HG03565 (cell line): ENCODE measurements around the gene RBM4B.

ENCODE experiments used
- ATAC-seq: cut with Tn5 transposase; IDR thresholded peaks from one replicate; pipeline ENCODE4 v1.9.1; 2021; ENCODE audit warnings: mild to moderate bottlenecking, moderate library complexity; ENCODE audit not compliant: unreplicated experiment

The RBM4B gene

DNA sequence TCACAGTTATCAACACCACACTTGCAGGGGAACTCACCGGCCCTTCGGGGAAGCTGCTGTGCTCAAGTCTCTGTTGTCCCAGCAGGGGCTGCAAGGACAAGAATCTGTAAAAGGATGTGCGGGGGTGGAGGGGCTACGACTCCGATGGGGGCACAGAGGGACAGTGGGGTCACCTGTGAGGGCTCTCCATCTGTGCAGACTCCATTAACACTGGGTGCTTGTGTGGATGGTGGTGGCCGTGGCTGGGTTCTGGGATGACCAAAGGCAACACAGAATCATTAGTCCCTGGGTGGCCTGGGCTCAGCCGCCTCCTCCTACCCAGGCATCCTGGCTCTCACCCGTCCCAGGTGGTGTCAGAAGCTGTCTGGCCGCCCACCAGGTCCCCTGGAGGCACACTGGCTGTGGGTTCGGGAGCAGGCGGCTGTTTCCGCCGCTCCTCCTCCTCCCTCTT, 10.2 kb upstream of the RBM4B start:
- ATAC-seq, result no peak

DNA sequence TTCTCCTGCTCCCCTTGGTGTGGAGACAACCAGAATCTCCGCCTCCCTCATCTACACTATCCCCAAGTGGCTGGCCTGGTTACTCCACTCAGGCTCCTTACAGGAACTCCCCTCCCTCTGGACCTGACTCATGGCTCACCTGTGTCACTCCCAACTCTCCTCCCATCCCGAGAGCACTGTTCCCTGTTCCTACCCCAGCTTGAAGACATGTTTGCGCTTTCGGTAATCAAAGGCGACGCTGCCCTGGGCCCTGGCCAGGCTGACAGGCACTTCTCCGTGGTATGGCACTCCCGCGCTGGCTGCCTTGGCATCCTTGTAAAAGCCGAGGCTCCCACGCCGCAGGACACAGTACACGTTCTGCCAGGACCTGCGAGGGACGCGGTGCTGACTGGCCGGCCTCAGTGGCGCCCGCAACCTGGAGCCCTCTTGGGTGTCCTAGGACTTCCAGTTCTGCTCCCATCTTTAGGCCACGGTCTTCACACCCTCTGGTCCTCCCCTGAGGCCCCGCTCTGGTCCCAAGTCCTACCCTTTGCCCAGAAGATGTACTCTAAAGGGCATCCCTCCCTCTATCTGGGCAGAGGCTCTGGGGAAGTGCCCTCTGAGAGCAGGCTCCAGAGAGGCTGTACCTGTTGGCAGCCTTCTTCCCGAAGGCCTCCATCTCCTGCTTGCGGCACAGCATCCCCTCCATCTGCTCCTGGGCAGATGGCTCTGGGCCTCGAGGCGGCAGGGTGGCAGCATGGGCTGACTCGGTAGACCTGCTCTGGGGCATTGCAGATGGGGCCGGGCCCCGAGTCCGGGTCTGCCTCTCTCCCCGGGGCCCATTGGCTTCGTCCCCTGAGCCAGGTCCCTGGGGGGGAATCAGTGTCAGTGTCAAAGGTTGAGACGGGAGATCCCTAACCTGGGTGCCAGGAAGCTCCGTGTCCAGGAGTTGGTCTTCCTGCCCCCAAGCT, 9.4 kb upstream of the RBM4B start:
- no peak for ATAC-seq

DNA sequence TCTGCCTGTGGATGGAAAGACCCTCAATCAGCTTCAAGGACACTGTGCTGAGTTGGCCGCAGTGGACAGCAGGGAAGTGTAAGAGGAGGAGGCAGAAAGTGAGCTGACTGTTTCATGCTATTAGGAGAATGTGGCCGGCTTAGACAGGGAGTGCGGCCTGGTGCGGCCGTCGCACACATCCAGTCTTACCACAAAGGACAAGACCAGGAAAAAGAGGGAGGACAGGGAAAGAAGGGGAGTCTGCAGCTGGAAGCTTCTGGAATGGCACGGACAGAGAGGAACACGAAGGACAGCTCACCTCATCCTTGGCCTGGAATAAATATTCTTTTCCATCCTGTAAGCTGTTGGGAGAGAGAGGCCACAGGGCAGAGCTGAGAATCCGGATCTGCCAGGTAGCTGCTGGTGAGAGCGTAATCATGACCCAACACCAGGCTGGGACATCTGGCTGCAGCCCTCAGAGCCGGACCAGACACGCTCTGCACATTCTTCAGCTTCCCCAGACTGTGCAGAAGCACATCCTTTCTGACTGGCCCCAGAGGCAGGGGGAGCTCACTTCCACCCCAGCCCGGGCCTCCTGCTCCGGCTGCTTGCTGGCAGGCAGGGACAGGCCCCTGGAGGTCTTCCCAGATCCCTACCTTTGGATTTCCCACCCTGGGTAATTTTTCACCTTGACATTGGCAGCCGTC, 8.6 kb upstream of the RBM4B start:
- no peak for ATAC-seq

DNA sequence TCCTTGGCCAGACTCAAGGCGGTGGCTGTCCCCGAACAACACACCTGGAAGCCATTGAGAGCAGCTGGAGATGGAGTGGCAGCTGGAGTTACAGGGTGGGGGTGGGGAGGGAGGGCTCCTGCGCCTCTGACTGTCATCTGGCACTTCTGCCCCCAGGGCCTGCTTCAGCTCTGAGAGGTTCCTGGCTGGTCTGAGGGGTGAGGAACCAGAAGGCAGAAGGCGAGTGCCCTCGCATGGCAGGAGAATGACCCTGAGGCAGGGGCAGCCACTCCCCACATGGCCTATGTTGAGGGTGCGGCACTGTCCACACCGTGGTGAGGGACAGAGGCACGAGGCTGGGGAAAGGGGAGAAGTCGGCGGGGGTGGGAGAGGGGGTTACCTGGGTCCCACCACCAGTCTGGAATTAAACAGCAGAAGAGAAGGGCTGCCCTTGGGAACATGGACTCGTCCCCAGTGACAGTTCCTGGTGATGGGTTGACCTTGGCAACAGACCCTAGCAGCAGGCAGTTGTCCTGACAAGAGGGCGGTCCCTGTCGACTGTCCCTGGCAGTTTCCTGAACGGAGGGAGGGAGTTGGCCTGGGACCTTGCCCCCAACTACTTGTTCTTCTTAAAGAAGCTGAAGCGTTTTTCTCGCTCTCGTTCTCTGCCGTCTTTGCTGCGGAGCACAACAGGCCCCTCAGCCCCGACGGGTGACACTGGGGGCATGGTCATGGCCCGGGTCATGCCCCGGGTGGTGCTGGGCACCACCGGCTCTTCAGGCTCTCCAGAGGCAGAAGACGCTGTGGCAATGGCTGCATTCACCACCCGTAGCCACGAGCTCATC, 7.8 kb upstream of the RBM4B start:
- no peak for ATAC-seq

DNA sequence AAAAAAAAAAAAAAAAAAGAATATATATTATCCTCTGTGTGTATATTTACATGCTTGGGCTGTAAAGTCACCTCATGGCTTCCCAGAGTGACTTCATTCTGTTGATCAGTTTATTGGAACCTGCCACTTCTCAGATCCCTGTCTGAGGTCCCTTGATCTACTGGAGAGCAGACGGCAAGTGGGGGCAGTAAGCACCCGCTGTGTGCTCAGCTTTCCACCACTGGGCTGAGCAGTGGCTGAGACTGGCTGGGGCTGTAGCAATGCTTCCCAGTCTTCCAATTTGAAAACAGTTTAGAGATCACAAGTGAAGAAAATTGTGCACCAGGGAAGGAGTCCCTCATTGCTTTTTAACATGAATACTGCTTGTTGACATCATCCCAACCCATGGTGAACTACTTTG, 6.9 kb upstream of the RBM4B start:
- no peak for ATAC-seq

DNA sequence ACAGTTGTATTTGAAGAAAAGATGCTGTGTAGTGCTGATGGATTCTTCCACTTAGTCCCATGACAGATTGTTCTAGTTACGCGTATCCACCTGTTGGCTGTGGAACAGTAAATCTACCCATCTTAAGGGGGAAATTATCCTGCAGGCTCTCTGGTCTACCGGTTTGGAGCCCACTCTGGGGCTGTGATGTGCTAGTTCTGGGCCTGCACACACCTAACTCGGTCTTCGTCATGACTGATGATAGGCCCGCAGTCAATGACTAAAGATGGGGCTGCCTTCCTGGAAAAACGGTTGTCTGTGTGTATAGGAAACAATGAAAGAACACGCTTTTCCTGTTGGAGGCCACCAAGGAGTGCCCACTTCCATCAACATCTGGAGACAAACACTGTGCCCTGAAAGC, 6.2 kb upstream of the RBM4B start:
- ATAC-seq, result no peak

DNA sequence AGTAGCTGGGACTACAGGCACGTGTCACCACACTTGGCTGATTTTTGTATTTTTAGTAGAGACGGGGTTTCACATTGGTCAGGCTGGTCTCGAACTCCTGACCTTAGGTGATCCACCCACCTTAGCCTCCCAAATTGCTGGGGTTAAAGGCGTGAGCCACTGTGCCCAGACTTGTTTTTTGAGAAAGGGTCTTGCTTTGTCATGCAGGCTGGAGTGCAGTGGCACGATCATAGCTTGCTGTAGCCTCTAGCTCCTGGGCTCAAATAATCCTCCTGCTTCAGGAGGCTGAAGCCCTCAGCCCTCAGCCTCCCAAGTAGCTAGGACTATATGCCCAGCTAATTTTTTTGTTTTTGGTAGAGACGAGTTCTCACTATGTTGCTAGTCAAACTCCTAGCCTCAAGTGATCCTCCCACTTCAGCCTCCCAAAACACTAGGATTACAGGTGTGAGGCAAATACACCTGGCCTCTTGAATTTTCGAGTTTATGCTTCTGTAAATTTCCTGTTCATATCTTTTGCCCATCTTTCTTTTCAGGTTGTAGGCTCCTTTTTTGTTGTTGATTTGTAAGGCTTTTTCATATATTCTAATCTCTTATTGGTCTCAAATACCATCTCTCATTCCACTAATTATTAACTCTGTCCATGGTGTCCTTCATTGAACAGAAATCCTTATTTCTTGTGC, 3.4 kb upstream of the RBM4B start:
- ATAC-seq, result no peak

DNA sequence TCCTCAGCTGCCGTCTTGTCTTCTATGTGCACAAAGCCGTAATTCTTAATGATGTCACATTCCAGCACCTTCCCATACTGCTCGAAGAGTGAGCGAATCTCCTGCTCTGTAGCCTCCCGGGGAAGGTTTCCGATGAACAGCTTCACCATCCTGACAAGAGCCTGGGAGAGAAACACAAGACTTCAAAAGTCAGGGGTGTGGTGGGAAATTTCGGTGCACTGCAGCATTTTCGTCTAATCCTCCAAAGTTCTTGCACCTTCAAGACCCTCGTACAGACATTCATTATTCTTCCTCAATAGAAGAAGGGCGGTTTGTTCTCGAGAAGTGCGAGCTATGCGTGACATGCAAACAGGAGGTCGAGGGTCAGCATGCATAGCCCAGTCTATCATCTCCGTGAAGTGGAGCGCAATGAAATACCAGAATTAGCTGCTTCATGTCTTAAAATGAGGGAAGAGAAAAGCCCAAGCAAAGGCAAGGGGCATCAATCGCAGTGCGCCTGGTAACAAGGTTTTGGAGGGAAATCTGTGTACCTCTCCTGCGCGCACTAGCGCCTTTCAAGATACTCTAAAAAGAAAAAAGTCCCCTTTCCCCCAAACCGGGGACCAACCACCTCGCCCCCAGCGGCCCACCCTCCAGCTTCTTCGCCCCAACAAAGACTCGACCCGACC, 622 bp downstream of the RBM4B start:
- ATAC-seq, result no peak

DNA sequence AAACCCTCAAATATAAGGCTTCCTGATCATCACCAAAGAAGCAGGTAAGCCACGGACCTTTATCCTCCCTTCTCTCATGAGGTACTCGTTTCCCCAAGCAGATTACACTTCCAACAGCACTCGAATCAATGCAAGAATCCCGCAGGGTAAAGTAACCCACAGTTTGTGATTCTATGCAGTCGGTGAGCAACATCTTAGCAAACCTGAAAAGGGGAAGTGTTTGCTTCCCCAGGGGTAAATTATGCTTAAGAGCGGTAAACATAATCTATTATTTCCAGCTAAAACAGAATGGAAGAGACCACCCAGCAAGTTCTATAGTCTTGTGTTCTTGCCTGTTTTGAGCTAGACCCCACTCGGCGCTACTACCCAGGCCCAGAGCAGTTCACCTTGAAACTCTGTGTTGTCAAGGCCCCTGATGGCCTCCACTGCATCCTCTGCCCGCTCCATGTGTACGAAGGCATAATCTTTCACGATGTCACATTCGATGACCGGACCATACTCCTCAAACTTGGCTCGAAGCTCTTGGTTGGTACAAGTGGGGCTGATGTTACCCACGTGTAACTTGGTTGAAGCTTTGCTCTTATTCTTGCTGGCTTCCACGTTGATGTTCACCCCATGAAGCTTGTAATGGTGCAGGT, 1.3 kb downstream of the RBM4B start:
- ATAC-seq, result no peak

DNA sequence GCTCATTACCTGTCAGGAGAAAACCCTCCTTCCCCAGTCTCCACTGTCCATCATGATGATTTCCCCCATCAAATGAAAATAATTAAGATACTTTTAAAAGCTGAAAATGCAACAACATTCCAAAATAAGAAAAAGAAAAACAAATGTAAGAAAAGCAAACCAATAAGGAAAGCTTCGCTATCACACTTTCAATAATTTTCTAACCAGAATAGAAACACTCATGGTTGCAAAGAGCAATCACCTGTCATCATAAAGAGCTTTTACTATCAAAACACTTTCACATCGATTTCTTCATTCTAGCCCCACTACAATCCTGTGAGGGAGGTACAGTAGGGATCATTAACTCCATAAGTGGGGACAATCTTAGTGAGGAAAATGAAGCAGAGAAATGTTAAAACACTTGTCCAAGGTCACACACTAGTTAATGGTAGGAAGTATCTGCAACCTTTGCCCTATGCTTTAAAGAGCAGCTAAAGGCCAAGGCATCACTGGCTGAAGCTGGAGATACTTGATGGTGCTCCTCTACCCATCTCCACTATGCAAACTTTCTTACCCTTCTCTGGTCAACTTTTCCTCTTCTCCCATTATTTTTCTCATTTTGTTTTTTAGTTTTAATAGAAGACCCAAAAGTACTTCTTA, 2.6 kb downstream of the RBM4B start:
- ATAC-seq, result no peak

DNA sequence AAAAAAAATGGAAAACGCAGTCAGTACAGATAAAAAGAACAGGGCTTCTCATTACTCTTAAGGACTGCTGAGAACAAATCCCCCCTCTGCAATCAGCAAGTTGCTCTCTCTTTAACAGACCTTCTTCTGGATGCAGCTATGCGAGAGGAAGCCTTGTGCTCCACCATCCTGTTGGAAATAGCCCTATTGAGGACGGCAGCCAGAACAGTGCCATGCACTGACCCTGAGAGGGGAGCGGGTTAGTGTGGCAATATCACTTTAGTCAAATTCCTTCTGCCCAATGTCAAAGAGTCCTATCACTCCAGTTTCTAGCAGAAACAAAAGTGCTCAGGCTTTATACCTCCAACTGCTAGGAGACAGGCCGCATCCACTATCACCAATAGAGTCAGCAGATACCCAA, 6.9 kb downstream of the RBM4B start:
- no peak for ATAC-seq

DNA sequence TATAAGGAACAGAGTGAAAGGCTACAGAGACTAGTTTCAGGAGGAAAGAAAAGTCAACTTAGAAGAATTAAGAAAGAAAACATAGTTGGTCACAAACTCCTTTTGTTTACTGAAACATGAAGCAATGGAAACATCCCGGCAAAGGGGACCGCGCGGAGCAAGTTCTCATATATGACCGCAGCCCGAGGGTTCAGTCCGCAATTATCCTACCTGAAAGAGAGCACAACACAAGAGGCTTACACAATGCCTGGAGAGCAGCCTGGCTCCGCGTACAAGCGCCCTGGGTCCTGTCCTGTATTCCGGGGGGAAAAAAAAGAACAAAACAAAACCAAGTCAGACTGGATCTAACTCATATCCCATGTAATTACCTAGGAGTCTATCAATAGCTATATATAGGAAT, 12.3 kb downstream of the RBM4B start:
- ATAC-seq, result no peak

DNA sequence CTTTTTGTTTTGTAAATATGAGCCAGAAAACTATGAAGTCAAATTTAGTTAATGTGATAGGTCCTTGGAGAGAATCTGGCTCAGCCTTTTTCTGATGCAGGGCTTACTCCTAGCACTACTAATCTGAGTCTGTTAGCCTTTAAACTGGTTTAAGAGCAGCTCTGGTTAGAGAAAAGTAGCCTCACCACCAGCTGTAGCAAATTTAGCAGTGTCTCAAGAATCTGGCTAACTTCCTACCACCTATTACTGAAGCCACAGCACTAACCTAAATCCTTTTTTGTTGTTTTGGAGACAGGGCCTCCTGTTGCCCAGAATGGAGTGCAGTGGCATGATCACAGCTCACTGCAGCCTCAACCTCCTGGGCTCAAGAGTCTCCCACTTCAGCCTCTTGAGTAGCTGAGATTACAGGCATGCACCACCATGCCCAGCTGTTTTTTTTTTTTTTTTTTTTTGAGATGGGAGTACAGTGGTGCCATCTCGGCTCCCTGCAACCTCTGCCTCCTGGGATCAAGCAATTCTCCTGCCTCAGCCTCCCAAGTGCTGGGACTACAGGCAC, 13.9 kb downstream of the RBM4B start:
- no peak for ATAC-seq

DNA sequence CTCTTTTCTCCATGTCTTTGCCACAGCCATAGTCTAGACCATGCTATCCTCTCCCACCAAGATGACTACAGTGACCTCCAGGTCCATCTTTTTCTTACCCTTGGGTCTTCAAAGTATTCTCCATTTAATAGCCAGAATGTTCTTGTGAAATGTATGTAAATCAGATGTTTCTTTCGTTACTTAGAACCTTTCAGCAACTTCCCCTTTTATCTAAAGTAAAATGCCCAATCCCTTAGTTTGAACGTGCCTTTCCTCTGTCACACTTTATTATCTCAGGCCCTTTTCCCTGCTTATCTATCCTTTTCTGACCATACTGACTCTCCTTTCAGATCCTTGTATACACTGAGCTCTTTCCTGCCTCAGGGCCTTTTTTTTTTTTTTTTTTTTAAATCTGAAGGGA, 17.9 kb downstream of the RBM4B start:
- no peak for ATAC-seq

DNA sequence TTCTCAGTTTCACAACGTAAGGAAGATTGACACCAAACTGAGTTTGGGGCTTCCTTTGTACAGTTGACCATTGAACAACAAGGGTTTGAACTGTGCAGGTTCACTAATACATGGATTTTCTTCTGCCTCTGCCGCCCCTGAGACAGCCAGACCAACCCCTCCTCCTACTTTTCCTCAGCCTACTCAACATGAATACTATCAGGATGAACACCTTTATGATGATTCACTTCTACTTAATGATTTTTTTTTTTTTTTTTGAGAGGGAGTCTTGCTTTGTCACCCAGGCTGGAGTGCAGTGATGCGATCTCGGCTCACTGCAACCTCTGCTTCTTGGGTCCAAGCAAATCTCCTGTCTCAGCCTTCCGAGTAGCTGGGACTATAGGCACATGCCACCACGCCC, 24.6 kb downstream of the RBM4B start:
- no peak for ATAC-seq

DNA sequence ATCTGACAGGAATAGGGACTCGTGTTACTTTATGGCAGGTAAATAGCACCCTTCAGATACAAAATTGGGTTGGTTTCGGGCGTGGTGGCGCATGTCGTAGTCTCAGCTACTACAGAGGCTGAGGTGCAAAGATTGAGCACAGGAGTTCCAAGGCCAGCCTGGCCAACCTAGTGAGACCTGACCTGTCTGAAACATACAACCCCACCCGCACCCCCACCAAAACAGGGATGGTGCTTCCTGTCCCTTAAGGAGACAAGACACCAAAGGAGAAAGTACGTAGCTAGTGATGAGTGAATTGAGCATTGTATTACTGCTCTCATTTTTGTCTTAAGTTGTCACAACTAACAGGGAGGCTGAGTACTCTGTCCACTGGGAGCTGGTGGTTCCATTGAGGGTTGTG, 25.0 kb downstream of the RBM4B start:
- ATAC-seq, result no peak

DNA sequence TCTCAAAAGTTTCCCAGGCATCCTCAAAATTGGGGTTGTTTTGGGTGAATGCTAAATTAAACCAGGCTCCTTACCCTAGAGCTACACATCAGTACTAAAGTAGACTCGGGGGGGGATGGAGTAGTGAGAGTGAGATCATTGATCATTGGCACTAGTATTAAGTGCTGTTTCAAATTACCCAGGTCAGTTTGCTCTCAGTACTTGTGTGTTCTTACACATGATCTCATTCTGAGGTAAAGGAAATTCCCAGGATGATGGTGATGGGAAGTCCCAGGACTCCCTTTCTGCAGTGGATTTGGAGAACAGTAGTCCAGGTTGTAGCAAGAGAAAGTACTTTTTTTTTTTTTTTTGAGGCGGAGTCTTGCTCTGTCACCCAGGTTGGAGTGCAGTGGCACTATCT, 26.7 kb downstream of the RBM4B start:
- no peak for ATAC-seq

DNA sequence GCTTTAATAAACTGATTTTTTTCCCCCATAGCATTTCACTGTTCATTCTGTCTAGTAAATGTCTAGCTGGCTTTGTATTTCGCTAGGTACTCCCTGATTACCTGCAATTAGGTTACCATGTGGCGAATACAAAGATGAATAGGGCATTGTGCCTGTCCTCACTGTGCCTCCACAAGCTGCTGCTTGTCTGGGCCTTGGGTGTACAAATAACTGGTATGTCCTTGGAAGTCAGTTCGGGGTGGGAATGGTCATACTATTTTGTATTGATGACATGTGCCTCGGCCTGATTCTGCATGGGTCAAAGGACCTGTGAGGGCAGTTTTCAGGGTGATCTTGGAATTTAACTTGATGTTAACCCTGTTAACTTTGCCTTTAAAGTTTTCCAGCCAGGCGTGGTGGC, 27.8 kb downstream of the RBM4B start:
- ATAC-seq, result no peak

DNA sequence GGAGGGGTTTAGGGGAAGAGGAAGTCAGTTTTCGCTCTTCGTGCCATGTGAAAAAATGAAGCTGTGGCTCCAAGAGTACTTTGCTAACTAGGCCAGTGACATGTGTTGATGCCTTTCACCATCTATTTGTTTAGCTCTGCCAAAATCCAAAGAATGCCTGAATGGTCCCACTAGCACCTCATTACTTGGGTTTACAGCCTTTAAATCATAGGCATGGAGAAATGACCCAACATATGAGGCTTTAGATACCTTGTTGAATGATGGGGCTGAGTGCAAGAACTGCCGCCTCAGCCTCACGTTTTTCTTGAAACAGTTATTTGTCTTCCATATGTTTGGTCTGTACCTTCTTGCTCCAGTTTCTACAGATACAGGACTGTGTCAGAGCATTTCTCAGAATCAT, 30.9 kb downstream of the RBM4B start:
- no peak for ATAC-seq
